ENCODE results near the gene HECTD4.

- TF ChIP-seq POLR2AphosphoS5 (IDR thresholded peaks at IDR 0.05) (no peak), CTCF (IDR thresholded peaks at IDR 0.05) (no peak)
These were observed 54.9 kb downstream of the HECTD4 start for GRCh38 chr12:112327209-112327938.
